GM06990 (cell line): ENCODE data around the gene PRKCA.

Source experiments
- DNase-seq: peaks from one replicate; pipeline ENCODE4 v3.0.0-alpha.2; 2011; ENCODE audit not compliant: insufficient read length; ENCODE audit errors: extremely low read depth
- H3K27me3 ChIP-seq: replicated peaks from 2 replicates; pipeline ENCODE4 v1.6.0; 2011; ENCODE audit warnings: low read length; ENCODE audit not compliant: control insufficient read depth, insufficient read depth
- H3K36me3 ChIP-seq: 2 replicates; pipeline ENCODE4 v1.5.1; 2011; ENCODE audit warnings: low read length; ENCODE audit not compliant: control insufficient read depth, insufficient read depth
- H3K4me3 ChIP-seq: replicated peaks from 2 replicates; pipeline ENCODE4 v1.5.1; 2011; ENCODE audit warnings: low read depth, mild to moderate bottlenecking, control low read depth, low read length
- TF ChIP-seq, protein P1 (sequence below): IDR thresholded peaks from 2 replicates; pipeline ENCODE4 v1.5.1; 2011; ENCODE audit warnings: low read length, control low read depth, mild to moderate bottlenecking, inconsistent platforms; ENCODE audit not compliant: insufficient read depth, poor library complexity, severe bottlenecking

Gene PRKCA

DNA sequence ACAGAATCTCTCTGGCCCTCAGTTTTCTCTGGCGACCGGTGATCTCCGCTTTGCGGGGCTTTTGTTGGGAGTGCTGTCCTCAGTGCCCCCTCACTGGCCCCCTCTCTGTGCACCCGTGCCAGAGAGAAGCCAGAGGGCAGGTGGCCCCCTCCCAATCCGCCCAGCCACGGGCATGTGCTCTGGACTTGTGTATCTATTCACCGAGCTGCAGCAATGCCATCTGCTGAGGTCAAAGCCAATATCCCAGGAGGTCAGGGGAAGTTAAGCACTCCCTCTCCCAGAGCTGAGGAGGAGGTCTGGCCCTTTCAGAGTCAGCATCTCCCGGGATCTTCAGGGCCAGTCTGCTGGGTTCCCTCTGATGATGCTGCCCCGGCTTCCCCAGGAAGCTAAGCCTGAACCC is 537.6 kb downstream of the PRKCA start:
- DNase-seq, result no peak
- Histone ChIP-seq H3K27me3 (no peaks in the 10 kb centered on the region; the same call in 1 of the 2 replicates), H3K36me3 (no peaks in the 10 kb centered on the region), H3K4me3 (no peak overlapping the region)
- TF ChIP-seq, protein P1, sequence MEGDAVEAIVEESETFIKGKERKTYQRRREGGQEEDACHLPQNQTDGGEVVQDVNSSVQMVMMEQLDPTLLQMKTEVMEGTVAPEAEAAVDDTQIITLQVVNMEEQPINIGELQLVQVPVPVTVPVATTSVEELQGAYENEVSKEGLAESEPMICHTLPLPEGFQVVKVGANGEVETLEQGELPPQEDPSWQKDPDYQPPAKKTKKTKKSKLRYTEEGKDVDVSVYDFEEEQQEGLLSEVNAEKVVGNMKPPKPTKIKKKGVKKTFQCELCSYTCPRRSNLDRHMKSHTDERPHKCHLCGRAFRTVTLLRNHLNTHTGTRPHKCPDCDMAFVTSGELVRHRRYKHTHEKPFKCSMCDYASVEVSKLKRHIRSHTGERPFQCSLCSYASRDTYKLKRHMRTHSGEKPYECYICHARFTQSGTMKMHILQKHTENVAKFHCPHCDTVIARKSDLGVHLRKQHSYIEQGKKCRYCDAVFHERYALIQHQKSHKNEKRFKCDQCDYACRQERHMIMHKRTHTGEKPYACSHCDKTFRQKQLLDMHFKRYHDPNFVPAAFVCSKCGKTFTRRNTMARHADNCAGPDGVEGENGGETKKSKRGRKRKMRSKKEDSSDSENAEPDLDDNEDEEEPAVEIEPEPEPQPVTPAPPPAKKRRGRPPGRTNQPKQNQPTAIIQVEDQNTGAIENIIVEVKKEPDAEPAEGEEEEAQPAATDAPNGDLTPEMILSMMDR, result no peak

DNA sequence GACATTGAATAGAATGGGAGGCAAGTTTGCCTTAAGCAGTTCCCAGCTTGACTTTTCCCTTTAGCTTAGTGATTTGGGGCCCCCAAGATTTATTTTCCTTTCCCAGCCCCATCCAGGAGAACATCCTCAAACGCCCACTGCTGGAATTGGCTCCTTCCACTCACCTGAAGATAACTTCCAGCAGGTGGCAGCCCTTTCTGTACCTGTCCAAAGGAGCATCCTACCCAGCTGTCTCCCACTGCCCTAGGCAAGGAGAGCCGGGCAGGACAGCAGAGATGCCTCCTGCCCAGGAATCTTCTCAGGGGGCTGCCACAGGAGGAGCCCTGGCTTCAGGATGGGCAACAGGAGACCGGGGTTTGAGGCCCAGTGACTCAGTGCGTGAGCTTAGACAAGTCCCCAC is 538.9 kb downstream of the PRKCA start:
- TF ChIP-seq, protein P1, result no peak
- Histone ChIP-seq H3K36me3 (no peaks in the 10 kb centered on the region), H3K4me3 (no peak overlapping the region), H3K27me3 (no peaks in the 10 kb centered on the region; the same call in 1 of the 2 replicates)
- no peak for DNase-seq

GRCh38 chr17:66841744-66842143 is 539.3 kb downstream of the PRKCA start:
- Histone ChIP-seq H3K27me3 (no peaks in the 10 kb centered on the region; the same call in 1 of the 2 replicates), H3K36me3 (no peaks in the 10 kb centered on the region), H3K4me3 (no peak overlapping the region)
- DNase-seq, result no peak
- TF ChIP-seq, protein P1, result no peak

- Histone ChIP-seq H3K27me3 (no peaks in the 10 kb centered on the region; the same call in 1 of the 2 replicates), H3K36me3 (no peaks in the 10 kb centered on the region), H3K4me3 (no peak overlapping the region)
- no peak for DNase-seq
- TF ChIP-seq, protein P1, result no peak
Observed at GRCh38 chr17:66842505-66842904, 540.1 kb downstream of the PRKCA start.

DNA sequence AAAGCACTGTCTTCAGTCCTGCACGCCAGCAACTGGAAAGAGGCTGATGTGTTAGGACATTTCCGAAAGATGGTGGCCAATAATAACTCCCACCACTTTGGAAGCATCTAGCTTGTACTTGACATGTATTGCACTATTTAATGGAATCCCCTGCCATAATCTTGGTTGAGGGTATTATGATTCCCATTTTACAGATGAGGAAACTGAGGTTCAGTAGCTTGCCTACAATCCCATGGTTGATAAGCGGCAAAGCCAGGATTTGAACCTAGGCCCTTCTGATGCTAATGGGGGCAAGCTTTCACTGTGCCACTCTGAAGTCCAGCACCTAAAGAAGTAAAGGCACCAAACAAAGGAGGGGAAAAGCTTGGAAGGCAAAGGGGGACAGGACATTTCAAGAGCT is 540.5 kb downstream of the PRKCA start:
- H3K36me3 ChIP-seq, result no peaks in the 10 kb centered on the region
- no peak for DNase-seq
- H3K27me3 ChIP-seq, result no peaks in the 10 kb centered on the region; the same call in 1 of the 2 replicates
- TF ChIP-seq, protein P1, result no peak
- no peak overlapping the region for H3K4me3 ChIP-seq

DNA sequence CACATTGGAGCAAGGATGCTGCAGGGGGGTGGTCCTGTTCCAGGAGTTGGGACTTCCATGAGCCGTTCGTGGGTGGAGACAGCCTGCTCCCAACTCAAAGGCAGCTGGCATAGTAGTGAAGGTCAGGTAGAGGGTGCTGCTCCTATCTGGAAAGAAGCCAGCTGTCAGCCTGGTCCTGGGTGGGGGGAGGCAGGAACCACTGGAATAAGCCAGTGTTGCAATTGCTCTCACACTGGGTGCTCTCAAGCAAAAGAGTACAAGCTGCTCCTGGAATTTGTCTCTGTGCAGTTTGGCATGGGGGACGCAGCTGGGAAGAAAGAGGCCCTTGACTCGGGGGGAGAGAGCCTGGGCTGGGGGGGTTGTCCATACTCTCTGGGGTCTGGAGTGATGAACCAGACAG is 541.2 kb downstream of the PRKCA start:
- DNase-seq, result no peak
- Histone ChIP-seq H3K36me3 (no peaks in the 10 kb centered on the region), H3K27me3 (no peaks in the 10 kb centered on the region; the same call in 1 of the 2 replicates), H3K4me3 (no peak overlapping the region)
- TF ChIP-seq, protein P1, result no peak
